HepG2 (cell line): ENCODE data around the gene RDM1. TPM values are rescaled to one million over a fixed set of nuclear protein-coding genes. Genes with fewer than 3 reads are reported as not detected.

Source experiments
- ATF4 ChIP-seq, 2 experiments: fragments of 450-650 bp in 1 of 2; sonication (generic) in 1 of 2; formaldehyde crosslinking; IDR thresholded peaks; 2 replicates each; pipeline versions ENCODE4 v1.5.0 to v1.8.0; 2020 to 2022; ENCODE audit warnings: mild to moderate bottlenecking in 1 of 2, missing genetic modification reagents in 1 of 2
- BORCS8-MEF2B ChIP-seq: sonication (generic); formaldehyde crosslinking; IDR thresholded peaks from 2 replicates; pipeline ENCODE4 v1.8.0; 2022; ENCODE audit warnings: mild to moderate bottlenecking, missing genetic modification reagents
- MED1 ChIP-seq: sonication (generic); formaldehyde crosslinking; IDR thresholded peaks from 2 replicates; pipeline ENCODE4 v1.4.0; 2020; ENCODE audit warnings: missing genetic modification reagents
- ZMAT5 ChIP-seq: sonication (generic); formaldehyde crosslinking; IDR thresholded peaks from 2 replicates; pipeline ENCODE4 v1.5.0; 2020; ENCODE audit warnings: mild to moderate bottlenecking, low read depth, missing genetic modification reagents, borderline replicate concordance
- ZNF333 ChIP-seq: sonication (generic); formaldehyde crosslinking; IDR thresholded peaks from 2 replicates; pipeline ENCODE4 v1.4.0; 2020; ENCODE audit warnings: mild to moderate bottlenecking, missing genetic modification reagents, borderline replicate concordance
- ZNF335 ChIP-seq: sonication (generic); formaldehyde crosslinking; IDR thresholded peaks from 2 replicates; pipeline ENCODE4 v1.4.0; 2020; ENCODE audit warnings: missing genetic modification reagents
- ZNF503 ChIP-seq: sonication (generic); formaldehyde crosslinking; IDR thresholded peaks from 2 replicates; pipeline ENCODE4 v1.4.0; 2020; ENCODE audit warnings: missing genetic modification reagents
- polyA plus RNA-seq, 8 experiments: library from polyadenylated mRNA; depleted of rRNA in 3 of 8; stranded (reverse) in 7 of 8; unstranded in 1 of 8; fragments of >200 nt; fragmentation: Illumina TruSeq in 4 of 8; extraction: Trizol in 4 of 8; gene quantifications; 2 replicates each; pipeline versions ENCODE4 v1.2.1 to v1.2.3, GENCODE V29; 2011 to 2016; ENCODE audit warnings: low read depth in 4 of 8, missing spikeins in 1 of 8, mixed read lengths in 1 of 8; ENCODE audit not compliant: insufficient read depth in 1 of 8
- total RNA-seq, 5 experiments: library from RNA; depleted of rRNA; stranded (reverse); fragments of >200 nt; fragmentation: Illumina TruSeq; extraction: Trizol; gene quantifications; 2 replicates each; pipeline ENCODE4 v1.2.3, GENCODE V29; 2016; ENCODE audit warnings: low read depth in 1 of 5

The RDM1 gene
- total and polyA plus RNA-seq, 2 of the 13 experiments (the other 11 are each of a cell fraction or from before 2014, with no cell fraction given) = 0.28 to 0.40 TPM

DNA sequence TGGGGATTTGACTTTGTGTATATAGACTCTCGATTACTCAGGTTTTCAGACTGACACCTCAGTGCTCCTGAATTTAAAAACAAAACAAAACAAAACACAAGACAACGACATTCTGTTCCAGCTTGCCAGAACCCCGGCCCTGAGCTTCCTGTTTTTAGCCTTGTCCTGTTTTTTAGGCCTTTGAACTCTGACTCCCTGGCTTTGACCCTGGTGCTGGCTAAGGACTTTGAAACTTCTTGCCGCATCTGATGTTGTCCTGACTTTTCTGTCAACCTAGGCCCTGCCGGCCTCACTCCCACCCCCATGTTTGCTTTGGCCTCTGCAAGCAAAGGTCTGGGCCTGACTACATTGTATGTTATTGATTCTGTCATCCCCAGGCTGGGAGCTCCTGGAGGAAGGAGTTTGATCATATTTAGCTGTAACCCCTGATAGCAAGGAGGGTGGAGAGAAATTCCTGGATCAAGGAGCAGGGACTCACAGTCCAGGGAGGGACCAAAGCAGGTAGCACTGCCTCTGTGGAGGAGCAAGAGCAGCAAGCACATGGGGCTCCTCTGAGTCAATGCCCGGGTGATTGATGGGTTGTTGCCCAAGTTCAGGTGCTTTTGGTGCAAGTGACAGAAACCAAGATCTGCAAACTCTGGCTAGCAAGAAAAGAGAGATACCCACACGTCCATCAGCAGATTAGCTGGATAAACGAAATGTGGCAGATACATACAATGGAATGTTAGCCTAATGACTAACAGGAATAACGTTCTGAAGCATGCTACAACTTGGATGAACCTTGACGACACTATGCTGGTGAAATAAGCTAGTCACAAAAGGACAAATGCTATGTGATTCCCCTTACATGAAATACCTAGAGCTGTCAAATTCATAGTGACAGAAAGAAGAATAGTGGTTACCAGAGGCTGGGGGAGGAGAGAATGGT lies 43.0 kb upstream of the RDM1 start (continued):
- peak; percentile 92; the same call in 1 of the 2 replicates for TF ChIP-seq ZNF503 (CRISPR knock-in tag)
- no peak for TF ChIP-seq ZMAT5 (CRISPR knock-in tag)
- TF ChIP-seq ZNF333 (CRISPR knock-in tag) = 0 out of 2 replicates have a peak, but pooled peaks have one; percentile 86
- TF ChIP-seq BORCS8-MEF2B (CRISPR knock-in tag) = peak; percentile 92
- TF ChIP-seq ZNF335 (CRISPR knock-in tag) = peak; percentile 84
- TF ChIP-seq MED1 (CRISPR knock-in tag) = peak; percentile 96
- TF ChIP-seq ATF4 (CRISPR knock-in tag; IDR thresholded peaks at IDR 0.05) = peak in 1 of 2 experiments; percentile 81; a peak in 2 of 4 replicates
- TF ChIP-seq, all 625 proteins: peak for 293
